GM23248 (cell line): ENCODE results near the gene KCNE4. TPM values are rescaled to one million over a fixed set of nuclear protein-coding genes. Genes with fewer than 3 reads are reported as not detected.

ENCODE experiments used
- DNase-seq: peaks from one replicate; pipeline ENCODE4 v3.0.0-alpha.2; 2015
- H2AFZ ChIP-seq: fragments of 200-600 bp; sonication (generic); 2 replicates; pipeline ENCODE4 v1.6.1; 2016; ENCODE audit warnings: antibody characterized with exemption
- H3F3A ChIP-seq: fragments of 200-600 bp; sonication (generic); 2 replicates; pipeline ENCODE4 v1.6.1; 2016; ENCODE audit warnings: mild to moderate bottlenecking, antibody characterized with exemption, mixed run types; ENCODE audit not compliant: insufficient read depth
- H3K27ac ChIP-seq: fragments of 200-600 bp; sonication (generic); 2 replicates; pipeline ENCODE4 v1.5.1; 2016; ENCODE audit warnings: mild to moderate bottlenecking
- H3K27me3 ChIP-seq: fragments of 200-600 bp; sonication (generic); replicated peaks from 2 replicates; pipeline ENCODE4 v1.6.1; 2016; ENCODE audit warnings: mild to moderate bottlenecking; ENCODE audit not compliant: insufficient read depth
- H3K36me3 ChIP-seq: fragments of 200-600 bp; sonication (generic); 2 replicates; pipeline ENCODE4 v1.6.1; 2016; ENCODE audit warnings: low read depth, mild to moderate bottlenecking
- H3K4me1 ChIP-seq: fragments of 200-600 bp; sonication (generic); 2 replicates; pipeline ENCODE4 v1.6.1; 2016; ENCODE audit warnings: mild to moderate bottlenecking; ENCODE audit not compliant: insufficient read depth
- H3K4me2 ChIP-seq: fragments of 200-600 bp; sonication (generic); one replicate; pipeline ENCODE4 v1.6.1; 2016; ENCODE audit warnings: mild to moderate bottlenecking; ENCODE audit not compliant: unreplicated experiment
- H3K4me3 ChIP-seq: fragments of 200-600 bp; sonication (generic); 2 replicates; pipeline ENCODE4 v1.5.1; 2016; ENCODE audit warnings: mild to moderate bottlenecking
- H3K79me2 ChIP-seq: fragments of 200-600 bp; sonication (generic); 2 replicates; pipeline ENCODE4 v1.6.1; 2016; ENCODE audit warnings: mild to moderate bottlenecking; ENCODE audit not compliant: insufficient read depth
- H3K9ac ChIP-seq: fragments of 200-600 bp; sonication (generic); 2 replicates; pipeline ENCODE4 v1.6.1; 2016; ENCODE audit warnings: mild to moderate bottlenecking
- H3K9me2 ChIP-seq: fragments of 200-600 bp; sonication (generic); 2 replicates; pipeline ENCODE4 v1.6.1; 2016; ENCODE audit warnings: mixed run types, mild to moderate bottlenecking, moderate library complexity; ENCODE audit not compliant: insufficient read depth
- H3K9me3 ChIP-seq: fragments of 200-600 bp; sonication (generic); one replicate; pipeline ENCODE4 v1.6.1; 2017; ENCODE audit warnings: low read depth
- H4K20me1 ChIP-seq: fragments of 200-600 bp; sonication (generic); 2 replicates; pipeline ENCODE4 v1.6.0; 2016; ENCODE audit not compliant: insufficient read depth
- EZH2 ChIP-seq: fragments of 200-600 bp; sonication (generic); IDR thresholded peaks from 2 replicates; pipeline ENCODE4 v1.6.1; 2018; ENCODE audit warnings: antibody characterized with exemption, mild to moderate bottlenecking; ENCODE audit not compliant: insufficient read depth, poor library complexity, severe bottlenecking
- EZH2phosphoT487 ChIP-seq: fragments of 200-600 bp; sonication (generic); IDR thresholded peaks from 2 replicates; pipeline ENCODE4 v1.6.1; 2018; ENCODE audit warnings: antibody characterized with exemption, moderate library complexity, mild to moderate bottlenecking, low read depth; ENCODE audit not compliant: insufficient read depth
- WGBS, 2 experiments: methylation state at CpG; one replicate each; pipeline ENCODE4 v1.1.6; 2015 to 2017; ENCODE audit warnings: low lambda C conversion rate in 2 of 2, low coverage in 1 of 2; ENCODE audit errors: missing lambda C conversion rate in 2 of 2; 5-methylcytosine and 5-hydroxymethylcytosine counted together
- in situ Hi-C: fragments of 300-500 bp; cut with MboI; formaldehyde crosslinking; loops from 2 replicates; pipeline ENCODE4 v1.15.0; 2020
- polyA plus RNA-seq: library from polyadenylated mRNA; unstranded; fragments of >200 nt; fragmentation: Nextera tagmentation; extraction: Ambion mirVana; gene quantifications from 2 replicates; pipeline ENCODE4 v1.2.1, GENCODE V29; 2016
- total RNA-seq: library from RNA; depleted of rRNA; stranded (reverse); fragments of >200 nt; shearing (Covaris generic); gene quantifications from 2 replicates; pipeline ENCODE4 v1.2.3, GENCODE V29; 2014

The KCNE4 gene
- total and polyA plus RNA-seq, 2 experiments from 2014 or later = 3.3 to 5.9 TPM

GRCh38 chr2:223066721-223067120, 14.7 kb downstream of the KCNE4 start:
- WGBS, 2 experiments = 95 to 98% methylated on average over 5 of the region's 5 CpGs
- Histone ChIP-seq H3K79me2 (no peaks in the 10 kb centered on the region), H3K9me2 (no peaks in the 10 kb centered on the region; the same call in 1 of the 2 replicates), H3K9me3 (no peaks in the 10 kb centered on the region), H3K27ac (no peak overlapping the region), H3K27me3 (no peaks in the 10 kb centered on the region), H3K4me3 (no peak overlapping the region), H3K4me2 (no peak overlapping the region), H3K9ac (no peak overlapping the region), H3F3A (peaks cover 13% of the 10 kb centered on the region), H3K4me1 (peaks cover 14% of the 10 kb centered on the region), H2AFZ (no peak overlapping the region), H3K36me3 (no peaks in the 10 kb centered on the region), H4K20me1 (no peaks in the 10 kb centered on the region)
- TF ChIP-seq EZH2 (no peak), EZH2phosphoT487 (no peak)
- in situ Hi-C loops = no loop called here
- DNase-seq = no peak

GRCh38 chr2:223068071-223068470, 16.1 kb downstream of the KCNE4 start:
- no peak overlapping the region for H3K4me3 ChIP-seq
- H3K27ac ChIP-seq = no peak overlapping the region
- no peak for DNase-seq
- H3K27me3 ChIP-seq = no peaks in the 10 kb centered on the region
- H3K79me2 ChIP-seq = no peaks in the 10 kb centered on the region
- no peak overlapping the region for H2AFZ ChIP-seq
- 23 to 32% methylated on average over 2 of the region's 2 CpGs for WGBS, 2 experiments
- no peak overlapping the region for H3K4me2 ChIP-seq
- H3K9me2 ChIP-seq = no peaks in the 10 kb centered on the region; the same call in 1 of the 2 replicates
- no peaks in the 10 kb centered on the region for H3K9me3 ChIP-seq
- peaks cover 1% of the 10 kb centered on the region; the same call in 1 of the 2 replicates for H3F3A ChIP-seq
- TF ChIP-seq EZH2 = no peak
- TF ChIP-seq EZH2phosphoT487 = no peak
- H3K36me3 ChIP-seq = no peaks in the 10 kb centered on the region
- H4K20me1 ChIP-seq = no peaks in the 10 kb centered on the region
- peaks cover under 1% of the 10 kb centered on the region for H3K4me1 ChIP-seq
- in situ Hi-C loops = no loop called here
- H3K9ac ChIP-seq = no peak overlapping the region

GRCh38 chr2:223069465-223069864, 17.5 kb downstream of the KCNE4 start:
- Histone ChIP-seq H3K9ac (no peak overlapping the region), H3K36me3 (no peaks in the 10 kb centered on the region), H4K20me1 (no peaks in the 10 kb centered on the region), H3K4me2 (no peak overlapping the region), H3K4me3 (no peak overlapping the region), H3K27me3 (no peaks in the 10 kb centered on the region), H3K9me2 (no peaks in the 10 kb centered on the region; the same call in 1 of the 2 replicates), H3K9me3 (no peaks in the 10 kb centered on the region), H3F3A (no peaks in the 10 kb centered on the region), H3K79me2 (no peaks in the 10 kb centered on the region), H3K27ac (no peak overlapping the region), H2AFZ (no peak overlapping the region), H3K4me1 (no peaks in the 10 kb centered on the region)
- DNase-seq = no peak
- no peak for TF ChIP-seq EZH2
- TF ChIP-seq EZH2phosphoT487 = no peak
- 61 to 70% methylated on average over 3 of the region's 3 CpGs for WGBS, 2 experiments
- in situ Hi-C loops = no loop called here

GRCh38 chr2:223069988-223070387, 18.0 kb downstream of the KCNE4 start:
- H3K4me1 ChIP-seq = no peaks in the 10 kb centered on the region
- no peaks in the 10 kb centered on the region for H3K79me2 ChIP-seq
- TF ChIP-seq EZH2phosphoT487 = no peak
- TF ChIP-seq EZH2 = no peak
- H3K36me3 ChIP-seq = no peaks in the 10 kb centered on the region
- 85 to 95% methylated on average over 1 of the region's 1 CpG for WGBS, 2 experiments
- no peaks in the 10 kb centered on the region; the same call in 1 of the 2 replicates for H3K9me2 ChIP-seq
- H3K4me2 ChIP-seq = no peak overlapping the region
- H3K27me3 ChIP-seq = no peaks in the 10 kb centered on the region
- H2AFZ ChIP-seq = no peak overlapping the region
- DNase-seq = no peak
- H3K9ac ChIP-seq = no peak overlapping the region
- H3F3A ChIP-seq = no peaks in the 10 kb centered on the region
- H4K20me1 ChIP-seq = no peaks in the 10 kb centered on the region
- in situ Hi-C loops = no loop called here
- no peaks in the 10 kb centered on the region for H3K9me3 ChIP-seq
- no peak overlapping the region for H3K27ac ChIP-seq
- H3K4me3 ChIP-seq = no peak overlapping the region

- Histone ChIP-seq H3K4me3 (no peak overlapping the region), H3K4me1 (peaks cover 5% of the 10 kb centered on the region), H3K9me2 (no peaks in the 10 kb centered on the region; the same call in 1 of the 2 replicates), H3K9me3 (no peaks in the 10 kb centered on the region), H2AFZ (no peak overlapping the region), H3K79me2 (no peaks in the 10 kb centered on the region), H3K4me2 (no peak overlapping the region), H3K36me3 (no peaks in the 10 kb centered on the region), H3F3A (peaks cover 6% of the 10 kb centered on the region), H3K9ac (no peak overlapping the region), H4K20me1 (no peaks in the 10 kb centered on the region), H3K27ac (no peak overlapping the region), H3K27me3 (no peaks in the 10 kb centered on the region)
- in situ Hi-C loops = no loop called here
- 26 to 35% methylated on average over 4 of the region's 4 CpGs for WGBS, 2 experiments
- DNase-seq = no peak
- TF ChIP-seq EZH2phosphoT487 (no peak), EZH2 (no peak)
Measured at GRCh38 chr2:223071139-223071538, 19.1 kb downstream of the KCNE4 start.
